LNCaP clone FGC (cell line): ENCODE data around the gene ADPRH.

Source experiments
- DNase-seq: peaks from one replicate; pipeline ENCODE4 v3.0.0-alpha.2; 2011; ENCODE audit warnings: low read depth
- H3K4me3 ChIP-seq: 2 replicates; pipeline ENCODE4 v1.5.1; 2011; ENCODE audit warnings: mild to moderate bottlenecking, low read depth, low read length, control low read depth
- TF ChIP-seq, protein P1 (sequence below): IDR thresholded peaks from 2 replicates; pipeline ENCODE4 v1.5.1; 2012; ENCODE audit warnings: mild to moderate bottlenecking; ENCODE audit not compliant: control insufficient read depth, insufficient read depth; ENCODE audit errors: extremely low read depth

The ADPRH gene

GRCh38 chr3:119632829-119633228 is 53.5 kb downstream of the ADPRH start:
- no peak overlapping the region for H3K4me3 ChIP-seq
- TF ChIP-seq, protein P1, sequence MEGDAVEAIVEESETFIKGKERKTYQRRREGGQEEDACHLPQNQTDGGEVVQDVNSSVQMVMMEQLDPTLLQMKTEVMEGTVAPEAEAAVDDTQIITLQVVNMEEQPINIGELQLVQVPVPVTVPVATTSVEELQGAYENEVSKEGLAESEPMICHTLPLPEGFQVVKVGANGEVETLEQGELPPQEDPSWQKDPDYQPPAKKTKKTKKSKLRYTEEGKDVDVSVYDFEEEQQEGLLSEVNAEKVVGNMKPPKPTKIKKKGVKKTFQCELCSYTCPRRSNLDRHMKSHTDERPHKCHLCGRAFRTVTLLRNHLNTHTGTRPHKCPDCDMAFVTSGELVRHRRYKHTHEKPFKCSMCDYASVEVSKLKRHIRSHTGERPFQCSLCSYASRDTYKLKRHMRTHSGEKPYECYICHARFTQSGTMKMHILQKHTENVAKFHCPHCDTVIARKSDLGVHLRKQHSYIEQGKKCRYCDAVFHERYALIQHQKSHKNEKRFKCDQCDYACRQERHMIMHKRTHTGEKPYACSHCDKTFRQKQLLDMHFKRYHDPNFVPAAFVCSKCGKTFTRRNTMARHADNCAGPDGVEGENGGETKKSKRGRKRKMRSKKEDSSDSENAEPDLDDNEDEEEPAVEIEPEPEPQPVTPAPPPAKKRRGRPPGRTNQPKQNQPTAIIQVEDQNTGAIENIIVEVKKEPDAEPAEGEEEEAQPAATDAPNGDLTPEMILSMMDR, result no peak
- no peak for DNase-seq

DNA sequence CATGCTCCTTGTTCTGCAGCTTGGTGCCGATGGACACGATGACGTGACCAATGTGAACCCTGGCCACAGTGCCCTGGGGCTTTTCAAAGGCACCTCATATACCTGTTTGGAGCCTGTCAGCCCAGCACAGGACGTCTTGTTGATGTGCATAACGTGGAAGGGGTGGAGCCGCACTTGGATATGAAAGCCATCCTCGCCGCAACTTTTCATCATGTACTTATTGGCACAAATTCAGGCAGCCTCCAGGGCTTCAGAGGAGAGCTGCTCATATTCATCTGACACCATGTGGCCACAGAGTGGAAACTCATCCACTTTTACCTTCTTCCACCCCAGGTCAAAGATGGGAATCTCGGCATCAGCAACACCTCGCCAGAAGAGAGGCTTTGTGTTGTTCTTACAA is 56.4 kb downstream of the ADPRH start:
- no peak for DNase-seq
- no peak overlapping the region for H3K4me3 ChIP-seq
- TF ChIP-seq, protein P1, result no peak

GRCh38 chr3:119636249-119636648 is 57.0 kb downstream of the ADPRH start:
- no peak overlapping the region for H3K4me3 ChIP-seq
- DNase-seq, result peak; percentile 33
- TF ChIP-seq, protein P1, result no peak

GRCh38 chr3:119636891-119637611 is 57.8 kb downstream of the ADPRH start:
- no peak for DNase-seq
- no peak overlapping the region for H3K4me3 ChIP-seq
- TF ChIP-seq, protein P1, result no peak

DNA sequence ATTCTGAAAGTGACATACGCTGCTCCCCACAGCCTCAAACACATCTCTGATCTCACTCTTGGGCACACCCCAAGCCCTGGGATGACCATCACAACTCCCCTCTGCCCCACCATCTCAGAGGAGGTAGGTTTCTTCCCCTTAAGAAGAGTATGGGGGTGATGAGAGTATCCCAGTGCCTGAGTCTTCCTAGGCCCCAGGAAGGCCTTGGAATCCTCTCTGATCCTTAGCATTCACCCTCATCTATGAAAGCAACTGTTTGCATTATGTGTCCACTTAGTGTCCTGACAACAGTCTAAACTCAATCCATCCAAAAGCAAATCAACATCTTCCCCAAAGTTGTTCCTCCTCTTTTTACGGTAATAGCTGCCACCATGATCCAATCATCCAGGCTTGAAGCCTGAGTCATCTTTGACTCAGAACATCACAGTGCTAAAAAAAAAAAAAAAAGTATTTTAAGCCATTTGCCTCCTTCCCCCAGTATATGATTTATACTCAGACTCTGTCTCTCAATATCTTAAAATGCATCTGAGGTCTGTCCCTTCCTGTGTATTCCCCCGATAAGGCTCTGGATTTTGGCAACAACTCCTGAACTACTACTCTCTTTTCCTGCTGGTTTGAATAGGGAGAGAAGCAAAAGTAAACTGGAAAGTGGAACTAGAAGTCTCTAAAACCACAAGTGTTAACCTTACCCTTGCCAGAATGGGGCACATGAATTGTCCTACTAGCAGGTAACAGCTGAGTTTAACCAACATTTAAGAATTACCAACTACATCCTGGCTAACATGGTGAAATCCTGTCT is 58.6 kb downstream of the ADPRH start:
- TF ChIP-seq, protein P1, result no peak
- H3K4me3 ChIP-seq, result no peak overlapping the region
- DNase-seq, result no peak
